IMR-90 (cell line): ENCODE data around the gene IFT52. TPM values are rescaled to one million over a fixed set of nuclear protein-coding genes. Genes with fewer than 3 reads are reported as not detected.

ENCODE experiments used
- ATAC-seq: fragments of 200-7000 bp; cut with Tn5 transposase; 2 replicates; pipeline ENCODE4 v1.9.1; 2020; ENCODE audit warnings: low read depth, mild to moderate bottlenecking, moderate library complexity
- BruUV-seq: library from RNA; stranded (reverse); fragments of 400-500 nt; replicated peaks from 2 replicates; lab custom pipeline; 2021; lab: Mats Ljungman, UMichigan
- CTCF ChIA-PET: fragments of 300-600 bp; formaldehyde crosslinking; extraction: SDS; loops from one replicate; lab custom pipeline; 2021; ENCODE audit warnings: antibody characterized with exemption; lab: Yijun Ruan, JAX
- POLR2A ChIA-PET: fragments of 300-600 bp; sonication (Branson Sonifier 250); formaldehyde crosslinking; loops from one replicate; lab custom pipeline; 2022; ENCODE audit warnings: antibody characterized with exemption; ENCODE audit not compliant: unreplicated experiment; lab: Charles Lee
- DNase-seq: peaks from one replicate; pipeline ENCODE4 v3.0.0; 2013
- H2AFZ ChIP-seq: replicated peaks from 2 replicates; pipeline ENCODE3; 2013; ENCODE audit warnings: low read length, mild to moderate bottlenecking; ENCODE audit not compliant: poor library complexity
- H2AK5ac ChIP-seq: 2 replicates; pipeline ENCODE4 v1.6.1; 2013; ENCODE audit warnings: low read depth, low read length, inconsistent platforms
- H2AK9ac ChIP-seq: replicated peaks from 2 replicates; pipeline ENCODE3; 2013; ENCODE audit warnings: mild to moderate bottlenecking, low read depth, low read length, moderate library complexity; ENCODE audit not compliant: poor library complexity
- H2BK120ac ChIP-seq: 2 replicates; pipeline ENCODE4 v1.6.1; 2013; ENCODE audit warnings: low read depth, low read length, inconsistent platforms
- H2BK15ac ChIP-seq: 3 replicates; pipeline ENCODE4 v1.6.1; 2013; ENCODE audit warnings: low read depth, low read length, inconsistent platforms
- H2BK20ac ChIP-seq: 2 replicates; pipeline ENCODE4 v1.6.1; 2013; ENCODE audit warnings: low read depth, mild to moderate bottlenecking, inconsistent platforms, low read length, moderate library complexity
- H2BK5ac ChIP-seq: 2 replicates; pipeline ENCODE4 v1.6.1; 2013; ENCODE audit warnings: mild to moderate bottlenecking, low read depth, low read length, inconsistent platforms; ENCODE audit not compliant: poor library complexity, severe bottlenecking
- H3K14ac ChIP-seq: replicated peaks from 2 replicates; pipeline ENCODE4 v1.6.1; 2013; ENCODE audit warnings: low read depth, low read length, inconsistent platforms
- H3K18ac ChIP-seq: 2 replicates; pipeline ENCODE4 v1.6.1; 2013; ENCODE audit warnings: low read depth, low read length, control low read depth
- H3K23ac ChIP-seq: 2 replicates; pipeline ENCODE4 v1.6.1; 2013; ENCODE audit warnings: low read depth, low read length, inconsistent platforms
- H3K27ac ChIP-seq: 2 replicates; pipeline ENCODE4 v1.5.1; 2013; ENCODE audit warnings: mild to moderate bottlenecking, control low read depth, low read length; ENCODE audit not compliant: insufficient read depth
- H3K27me3 ChIP-seq: 2 replicates; pipeline ENCODE4 v1.6.1; 2013; ENCODE audit warnings: low read length; ENCODE audit not compliant: control insufficient read depth, insufficient read depth
- H3K36me3 ChIP-seq: 2 replicates; pipeline ENCODE4 v1.6.1; 2013; ENCODE audit warnings: low read length, mixed read lengths; ENCODE audit not compliant: control insufficient read depth, insufficient read depth
- H3K4ac ChIP-seq: 2 replicates; pipeline ENCODE4 v1.6.1; 2013; ENCODE audit warnings: low read depth, low read length, inconsistent platforms
- H3K4me1 ChIP-seq: 2 replicates; pipeline ENCODE4 v1.6.1; 2013; ENCODE audit warnings: low read length, mixed read lengths; ENCODE audit not compliant: control insufficient read depth, insufficient read depth
- H3K4me2 ChIP-seq: 2 replicates; pipeline ENCODE4 v1.6.1; 2013; ENCODE audit warnings: low read depth, mild to moderate bottlenecking, control low read depth, low read length, moderate library complexity
- H3K4me3 ChIP-seq: 2 replicates; pipeline ENCODE4 v1.5.1; 2013; ENCODE audit warnings: low read depth, mild to moderate bottlenecking, control low read depth, low read length, moderate library complexity; ENCODE audit not compliant: insufficient read depth
- H3K56ac ChIP-seq: 2 replicates; pipeline ENCODE4 v1.6.1; 2013; ENCODE audit warnings: low read length, inconsistent platforms; ENCODE audit not compliant: insufficient read depth; ENCODE audit errors: extremely low read depth
- H3K79me1 ChIP-seq, 2 experiments: 2 replicates each; pipeline ENCODE4 v1.6.1; 2013; ENCODE audit warnings: low read length in 2 of 2, inconsistent platforms in 1 of 2, low read depth in 1 of 2
- H3K9ac ChIP-seq: 2 replicates; pipeline ENCODE4 v1.6.1; 2013; ENCODE audit warnings: low read depth, low read length, control low read depth
- H3K9me1 ChIP-seq: 2 replicates; pipeline ENCODE4 v1.6.1; 2013; ENCODE audit warnings: low read length, inconsistent platforms; ENCODE audit not compliant: insufficient read depth
- H3K9me3 ChIP-seq: 2 replicates; pipeline ENCODE4 v1.6.1; 2013; ENCODE audit warnings: low read length; ENCODE audit not compliant: control insufficient read depth, insufficient read depth
- H4K20me1 ChIP-seq: 2 replicates; pipeline ENCODE4 v1.6.1; 2013; ENCODE audit warnings: low read length, inconsistent platforms; ENCODE audit not compliant: insufficient read depth
- H4K5ac ChIP-seq: 2 replicates; pipeline ENCODE4 v1.6.1; 2013; ENCODE audit warnings: mild to moderate bottlenecking, low read depth, low read length, control low read depth
- H4K8ac ChIP-seq, 2 experiments: 2 replicates each; pipeline ENCODE4 v1.6.1; 2013; ENCODE audit warnings: low read depth in 2 of 2, low read length in 2 of 2, control low read depth in 1 of 2, inconsistent platforms in 1 of 2
- H4K91ac ChIP-seq: 2 replicates; pipeline ENCODE4 v1.6.1; 2013; ENCODE audit warnings: low read depth, low read length, inconsistent platforms; ENCODE audit not compliant: insufficient read depth
- CHD1 ChIP-seq: IDR thresholded peaks from 2 replicates; pipeline ENCODE4 v1.6.1; 2012; ENCODE audit warnings: low read depth, low read length, improper control_type of control experiment
- FOS ChIP-seq: fragments of 150-350 bp; IDR thresholded peaks from 2 replicates; pipeline ENCODE4 v1.6.1; 2016; ENCODE audit warnings: low read depth, low read length
- MAFK ChIP-seq: IDR thresholded peaks from 2 replicates; pipeline ENCODE4 v1.6.1; 2012; ENCODE audit warnings: low read depth, low read length, improper control_type of control experiment
- MAZ ChIP-seq: IDR thresholded peaks from 2 replicates; pipeline ENCODE4 v1.6.1; 2012; ENCODE audit warnings: low read depth, mild to moderate bottlenecking, low read length, improper control_type of control experiment, moderate library complexity, borderline replicate concordance
- RCOR1 ChIP-seq: IDR thresholded peaks from 2 replicates; pipeline ENCODE4 v1.6.1; 2012; ENCODE audit warnings: mild to moderate bottlenecking, low read length, improper control_type of control experiment; ENCODE audit not compliant: insufficient replicate concordance
- RFX5 ChIP-seq: IDR thresholded peaks from 2 replicates; pipeline ENCODE4 v1.8.0; 2012; ENCODE audit warnings: low read depth, mild to moderate bottlenecking, low read length, moderate library complexity
- USF2 ChIP-seq: fragments of 150-350 bp; IDR thresholded peaks from 2 replicates; pipeline ENCODE4 v1.6.1; 2017; ENCODE audit warnings: mild to moderate bottlenecking, antibody characterized with exemption, low read length, low read depth
- WGBS, 2 experiments: methylation state at CpG; one replicate each; pipeline versions ENCODE4 v1.1.5 to v1.1.7; 2013; ENCODE audit warnings: missing lambda C conversion rate in 2 of 2; ENCODE audit not compliant: insufficient read length in 1 of 2; ENCODE audit errors: extremely low coverage in 2 of 2; 5-methylcytosine and 5-hydroxymethylcytosine counted together
- dilution Hi-C: fragments of 300-500 bp; cut with HindIII; formaldehyde crosslinking; loops from one replicate; pipeline ENCODE4 v1.14.3; 2018; ENCODE audit warnings: low sequenced_read_pairs; ENCODE audit not compliant: unreplicated experiment
- in situ Hi-C: fragments of 300-500 bp; cut with MboI; formaldehyde crosslinking; loops from 3 replicates; pipeline ENCODE4 v1.14.3; 2019; ENCODE audit warnings: low sequenced_read_pairs, inconsistent platforms, mixed read lengths
- intact Hi-C: fragments of 100-400 bp; cut with micrococcal nuclease; formaldehyde crosslinking; loops from 2 replicates; pipeline ENCODE4 v1.10.0; 2022
- polyA plus RNA-seq, 3 experiments: library from polyadenylated mRNA; depleted of rRNA; stranded (reverse); fragments of >200 nt; gene quantifications; 2 replicates each; pipeline ENCODE4 v1.2.3, GENCODE V29; 2012; ENCODE audit warnings: low replicate concordance in 1 of 3
- total RNA-seq: library from RNA; depleted of rRNA; stranded (reverse); fragments of >200 nt; gene quantifications from 2 replicates; pipeline ENCODE4 v1.2.3, GENCODE V29; 2012
- TF ChIP-seq, protein P1 (sequence below): fragments of 150-350 bp; IDR thresholded peaks from 2 replicates; pipeline ENCODE4 v1.6.1; 2016; ENCODE audit warnings: low read depth, mild to moderate bottlenecking, low read length, moderate library complexity, borderline replicate concordance

Gene IFT52
- total and polyA plus RNA-seq, 2 of the 4 experiments (the other 2 are of a cell fraction) = 31.2 to 55.6 TPM

DNA sequence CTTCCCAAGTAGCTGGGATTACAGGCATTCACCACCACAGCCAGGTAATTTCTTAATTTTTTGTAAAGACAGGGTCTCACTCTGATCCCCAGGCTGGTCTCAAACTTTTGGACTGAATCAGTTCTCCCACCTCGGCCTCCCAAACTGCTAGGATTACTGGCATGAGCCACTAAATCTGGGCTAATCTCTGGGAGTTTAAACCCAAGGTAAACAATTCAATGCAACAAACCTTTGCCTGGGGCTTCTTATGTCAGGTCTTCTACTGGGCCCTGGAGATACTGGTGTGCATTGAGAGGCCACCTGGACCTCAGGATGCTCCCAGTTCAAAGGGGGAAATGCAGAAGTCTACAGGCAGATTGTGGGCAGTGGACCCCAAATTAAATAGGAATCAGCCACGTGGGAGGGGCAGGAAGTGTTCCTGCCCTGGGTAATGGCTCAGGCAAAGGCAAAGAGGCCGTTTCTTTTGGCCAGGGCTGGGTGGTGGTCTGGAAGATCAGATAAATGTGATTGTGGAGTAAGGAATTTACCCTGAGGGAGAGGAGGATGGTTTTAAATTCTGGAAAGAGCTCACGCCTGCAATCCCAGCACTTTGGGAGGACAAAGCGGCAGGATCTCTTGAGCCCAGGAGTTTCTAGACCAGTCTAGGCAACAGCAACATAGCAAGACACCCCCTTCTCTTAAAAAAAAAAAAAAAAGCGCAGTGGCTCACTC is 74.9 kb downstream of the IFT52 start:
- H3K9me3 ChIP-seq = no peaks in the 10 kb centered on the region
- no peak overlapping the region for H3K14ac ChIP-seq
- ChIA-PET POLR2A (no interaction called here), CTCF (interaction anchor here (0.7 kb wide), 1 partner anchor 446 kb away, joined by 3 read pairs; no protein-coding TSS in a partner anchor)
- DNase-seq (no peak), ATAC-seq (no peak)
- H3K4me2 ChIP-seq = no peak overlapping the region
- H2AFZ ChIP-seq = peak overlapping the region; percentile 51
- H3K27me3 ChIP-seq = peaks cover 3% of the 10 kb centered on the region; the same call in 1 of the 2 replicates
- H3K27ac ChIP-seq = no peak overlapping the region
- H2AK5ac ChIP-seq = no peak overlapping the region
- H4K8ac ChIP-seq = no peak overlapping the region
- no peak overlapping the region for H2BK5ac ChIP-seq
- H3K9ac ChIP-seq = no peak overlapping the region
- H3K9me1 ChIP-seq = peaks cover 14% of the 10 kb centered on the region
- no peaks in the 10 kb centered on the region for H3K36me3 ChIP-seq
- no TSS peak for BruUV-seq
- H2BK120ac ChIP-seq = no peak overlapping the region
- no peak overlapping the region for H4K5ac ChIP-seq
- H2BK15ac ChIP-seq = no peak overlapping the region
- dilution Hi-C loops (no loop called here), in situ Hi-C loops (no loop called here), intact Hi-C loops (no loop called here)
- H3K4me1 ChIP-seq = peaks cover 1% of the 10 kb centered on the region; the same call in 1 of the 2 replicates
- H4K91ac ChIP-seq = no peak overlapping the region
- H3K4me3 ChIP-seq = no peak overlapping the region
- peaks cover 4% of the 10 kb centered on the region for H4K20me1 ChIP-seq
- WGBS, 2 experiments = no CpG with 5 or more reads among the region's 6 CpGs
- H3K56ac ChIP-seq = no peak overlapping the region
- H2AK9ac ChIP-seq = no peak overlapping the region
- H3K18ac ChIP-seq = no peak overlapping the region
- H2BK20ac ChIP-seq = no peak overlapping the region
- no peak overlapping the region for H3K23ac ChIP-seq
- TF ChIP-seq USF2 = no peak
- no peak for TF ChIP-seq MAFK
- TF ChIP-seq RFX5 = no peak
- TF ChIP-seq MAZ = no peak
- TF ChIP-seq RCOR1 = no peak
- TF ChIP-seq, protein P1, sequence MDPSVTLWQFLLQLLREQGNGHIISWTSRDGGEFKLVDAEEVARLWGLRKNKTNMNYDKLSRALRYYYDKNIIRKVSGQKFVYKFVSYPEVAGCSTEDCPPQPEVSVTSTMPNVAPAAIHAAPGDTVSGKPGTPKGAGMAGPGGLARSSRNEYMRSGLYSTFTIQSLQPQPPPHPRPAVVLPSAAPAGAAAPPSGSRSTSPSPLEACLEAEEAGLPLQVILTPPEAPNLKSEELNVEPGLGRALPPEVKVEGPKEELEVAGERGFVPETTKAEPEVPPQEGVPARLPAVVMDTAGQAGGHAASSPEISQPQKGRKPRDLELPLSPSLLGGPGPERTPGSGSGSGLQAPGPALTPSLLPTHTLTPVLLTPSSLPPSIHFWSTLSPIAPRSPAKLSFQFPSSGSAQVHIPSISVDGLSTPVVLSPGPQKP = no peak
- no peak for TF ChIP-seq FOS
- TF ChIP-seq CHD1 = no peak
- H3K4ac ChIP-seq = no peak overlapping the region
- H3K79me1 ChIP-seq = peaks cover 15 to 26% of the 10 kb centered on the region in 2 experiments
